Measurements from ENCODE around the gene PIPOX.

The PIPOX gene

GRCh38 chr17:29045026-29045425 is 2.1 kb downstream of the PIPOX start:
- DNase-seq (ENCODE audit: extremely low spot score, insufficient read length, low read depth) (no peak), FAIRE-seq (no peak)

GRCh38 chr17:29045734-29046472 is 3.0 kb downstream of the PIPOX start:
- FAIRE-seq (no peak), DNase-seq (ENCODE audit: extremely low spot score, insufficient read length, low read depth) (no peak)

GRCh38 chr17:29046473-29046839 is 3.5 kb downstream of the PIPOX start:
- no peak for DNase-seq (ENCODE audit: extremely low spot score, insufficient read length, low read depth)
- FAIRE-seq: no peak

- FAIRE-seq: no peak
- no peak for DNase-seq (ENCODE audit: extremely low spot score, insufficient read length, low read depth)
Observed at GRCh38 chr17:29048440-29049368, 5.8 kb downstream of the PIPOX start.

- DNase-seq (ENCODE audit: extremely low spot score, insufficient read length, low read depth) (no peak), FAIRE-seq (no peak)
Observed at GRCh38 chr17:29049541-29050145, 6.7 kb downstream of the PIPOX start.

GRCh38 chr17:29050176-29050575 is 7.2 kb downstream of the PIPOX start:
- no peak for DNase-seq (ENCODE audit: extremely low spot score, insufficient read length, low read depth)
- no peak for FAIRE-seq

- DNase-seq (ENCODE audit: extremely low spot score, insufficient read length, low read depth) (no peak), FAIRE-seq (no peak)
Observed at GRCh38 chr17:29051194-29051593, 8.3 kb downstream of the PIPOX start.

GRCh38 chr17:29051731-29052130 is 8.8 kb downstream of the PIPOX start:
- no peak for FAIRE-seq
- no peak for DNase-seq (ENCODE audit: extremely low spot score, insufficient read length, low read depth)

- no peak for DNase-seq (ENCODE audit: extremely low spot score, insufficient read length, low read depth)
- FAIRE-seq: no peak
Observed at GRCh38 chr17:29054835-29055234, 11.9 kb downstream of the PIPOX start.

- DNase-seq (ENCODE audit: extremely low spot score, insufficient read length, low read depth) (no peak), FAIRE-seq (no peak)
Observed at GRCh38 chr17:29057361-29057760, 14.4 kb downstream of the PIPOX start.

GRCh38 chr17:29058391-29058790 is 15.4 kb downstream of the PIPOX start:
- FAIRE-seq (no peak), DNase-seq (ENCODE audit: extremely low spot score, insufficient read length, low read depth) (no peak)

- FAIRE-seq (no peak), DNase-seq (ENCODE audit: extremely low spot score, insufficient read length, low read depth) (no peak)
Observed at GRCh38 chr17:29059281-29059680, 16.3 kb downstream of the PIPOX start.

- FAIRE-seq (no peak), DNase-seq (ENCODE audit: extremely low spot score, insufficient read length, low read depth) (no peak)
Observed at GRCh38 chr17:29060475-29060874, 17.5 kb downstream of the PIPOX start.

GRCh38 chr17:29061036-29061435 is 18.1 kb downstream of the PIPOX start:
- FAIRE-seq (no peak), DNase-seq (ENCODE audit: extremely low spot score, insufficient read length, low read depth) (no peak)

GRCh38 chr17:29062215-29062614 is 19.3 kb downstream of the PIPOX start:
- DNase-seq (ENCODE audit: extremely low spot score, insufficient read length, low read depth) (no peak), FAIRE-seq (no peak)

- FAIRE-seq (no peak), DNase-seq (ENCODE audit: extremely low spot score, insufficient read length, low read depth) (no peak)
Observed at GRCh38 chr17:29063992-29064391, 21.1 kb downstream of the PIPOX start.

GRCh38 chr17:29066047-29066446 is 23.1 kb downstream of the PIPOX start:
- DNase-seq (ENCODE audit: extremely low spot score, insufficient read length, low read depth) (no peak), FAIRE-seq (no peak)

- FAIRE-seq: no peak
- no peak for DNase-seq (ENCODE audit: extremely low spot score, insufficient read length, low read depth)
Observed at GRCh38 chr17:29066606-29067005, 23.7 kb downstream of the PIPOX start.

GRCh38 chr17:29068818-29069217 is 25.9 kb downstream of the PIPOX start:
- no peak for DNase-seq (ENCODE audit: extremely low spot score, insufficient read length, low read depth)
- FAIRE-seq: no peak

- DNase-seq (ENCODE audit: extremely low spot score, insufficient read length, low read depth) (no peak), FAIRE-seq (no peak)
Observed at GRCh38 chr17:29069526-29070041, 26.6 kb downstream of the PIPOX start.

GRCh38 chr17:29070308-29070707 is 27.4 kb downstream of the PIPOX start:
- DNase-seq (ENCODE audit: extremely low spot score, insufficient read length, low read depth) (no peak), FAIRE-seq (no peak)

All from GM18507 (cell line).